GDM1 (cell line): ENCODE data around the gene OR8B3.
A peak's percentile ranks its signal among the peaks of the same experiment; 100 is the strongest.
"Not testable (repeated sequence)": the region's sequence is repeated elsewhere in the genome, so short reads cannot be mapped to it uniquely, and the experiment has no call there.

ENCODE experiments used
- DNase-seq: peaks from one replicate; lab custom pipeline; 2025; lab: John Stamatoyannopoulos, UW

The OR8B3 gene, protein sequence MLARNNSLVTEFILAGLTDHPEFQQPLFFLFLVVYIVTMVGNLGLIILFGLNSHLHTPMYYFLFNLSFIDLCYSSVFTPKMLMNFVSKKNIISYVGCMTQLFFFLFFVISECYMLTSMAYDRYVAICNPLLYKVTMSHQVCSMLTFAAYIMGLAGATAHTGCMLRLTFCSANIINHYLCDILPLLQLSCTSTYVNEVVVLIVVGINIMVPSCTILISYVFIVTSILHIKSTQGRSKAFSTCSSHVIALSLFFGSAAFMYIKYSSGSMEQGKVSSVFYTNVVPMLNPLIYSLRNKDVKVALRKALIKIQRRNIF

DNA sequence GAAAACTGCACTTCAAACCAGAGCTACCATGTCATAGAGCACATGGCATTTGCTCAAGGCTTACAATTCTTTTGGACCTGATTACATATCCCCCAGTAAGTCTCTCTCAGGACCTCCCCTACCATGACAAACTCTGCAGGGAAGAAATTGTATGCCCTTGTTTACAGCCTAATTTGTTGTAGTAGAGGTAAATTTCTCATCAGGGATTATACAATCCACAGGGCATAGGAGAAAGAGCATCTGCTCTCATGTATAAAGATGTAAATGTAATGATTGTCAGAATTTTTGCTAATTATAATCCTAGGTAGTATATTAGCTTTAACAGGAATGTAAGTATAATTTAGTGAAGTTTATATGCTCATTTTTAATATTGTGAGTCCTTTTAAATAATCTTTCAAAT is at the start of gene OR8B3:
Gene OR8B3, minus strand, starts transcription at position 101 of the 400 bp plus-strand sequence. CDS start 1,673 bp downstream, outside the sequence.
- no peak for DNase-seq

DNA sequence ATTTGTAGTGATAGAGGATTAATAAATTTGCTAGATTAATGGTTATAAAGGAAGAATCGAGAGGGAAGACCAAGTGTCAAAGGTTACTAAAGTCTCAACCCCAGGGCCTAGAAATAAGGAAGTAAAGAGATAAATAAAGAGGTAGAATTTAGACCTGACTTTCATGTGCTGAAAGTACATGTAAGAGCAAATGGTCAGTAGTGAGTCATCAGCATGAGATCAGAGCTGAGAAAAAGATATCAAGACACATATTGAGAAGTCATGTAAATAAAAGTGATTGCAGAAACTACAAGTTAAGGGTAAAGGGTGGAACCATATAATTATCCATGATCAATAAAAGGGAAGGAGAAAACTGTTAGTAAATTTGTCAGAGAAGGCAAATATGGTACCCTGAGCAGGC is 48.1 kb upstream of the OR8B3 start:
- no peak for DNase-seq

DNA sequence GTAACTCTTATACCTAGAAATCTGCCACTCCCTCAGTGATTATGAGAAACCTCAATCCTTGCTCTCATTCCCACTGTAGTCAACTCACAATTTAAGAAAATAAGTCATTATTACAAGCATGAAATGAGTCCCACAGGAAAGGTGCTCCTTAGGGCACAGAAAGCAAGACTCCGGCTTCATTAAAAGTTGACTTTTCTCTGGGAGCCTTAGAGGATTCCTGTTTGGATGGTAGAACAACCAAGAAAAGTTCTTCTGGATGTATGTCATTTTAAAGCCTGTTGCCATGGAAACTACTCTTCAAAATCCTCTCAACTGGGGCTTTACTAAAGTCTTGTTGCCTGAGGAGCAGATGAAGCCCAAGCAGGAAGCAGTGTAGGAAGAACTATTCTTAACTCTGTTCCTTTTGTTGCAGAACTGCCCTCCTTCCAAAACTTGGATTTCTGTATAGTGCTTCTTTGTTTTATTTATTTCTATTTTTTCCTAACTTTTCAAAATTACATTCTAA is 46.9 kb upstream of the OR8B3 start, which contains the start of gene OR8B8:
Gene OR8B8, minus strand, starts transcription at position 51 of the 505 bp plus-strand sequence. CDS start 4,611 bp downstream, outside the sequence.
- DNase-seq: no peak

DNA sequence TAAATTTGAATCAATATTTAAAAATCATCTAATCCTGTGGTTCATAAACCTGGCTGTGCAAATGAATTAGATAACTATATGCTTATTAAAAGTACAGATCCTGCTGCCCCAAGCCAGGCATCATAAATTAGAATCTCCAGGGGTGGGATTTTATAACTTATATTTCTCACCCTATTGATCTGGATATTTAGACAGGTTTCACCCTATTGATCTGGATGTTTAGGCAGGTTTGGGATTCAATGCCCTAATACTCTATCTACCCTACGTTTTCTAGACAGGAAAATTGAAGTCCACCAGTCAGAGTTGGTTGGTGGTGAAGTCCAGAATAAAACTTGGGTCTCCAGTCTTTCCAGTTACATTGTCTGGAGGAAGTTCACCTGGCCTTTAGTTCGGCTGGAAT is 44.0 kb upstream of the OR8B3 start:
- DNase-seq: no peak

DNA sequence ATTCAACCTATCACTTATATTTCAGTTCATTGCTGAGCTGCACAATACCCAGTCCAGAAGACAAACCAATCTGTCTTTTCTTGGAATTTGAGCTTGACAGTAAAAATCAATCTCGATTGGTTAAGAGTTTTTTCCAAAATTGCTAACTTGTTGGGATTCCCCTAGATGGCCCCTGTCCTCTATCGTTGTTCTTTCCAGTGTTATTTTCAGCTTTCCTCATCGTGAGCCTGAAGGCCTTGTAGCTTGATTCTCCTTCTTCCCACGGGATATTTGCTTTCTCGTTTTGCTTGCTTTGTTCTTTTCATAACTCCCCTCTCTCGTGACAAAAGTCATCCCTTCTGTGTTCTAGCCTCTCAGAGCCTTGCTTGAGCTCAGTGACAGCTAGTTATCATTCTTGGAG is 43.6 kb upstream of the OR8B3 start:
- DNase-seq: no peak

DNA sequence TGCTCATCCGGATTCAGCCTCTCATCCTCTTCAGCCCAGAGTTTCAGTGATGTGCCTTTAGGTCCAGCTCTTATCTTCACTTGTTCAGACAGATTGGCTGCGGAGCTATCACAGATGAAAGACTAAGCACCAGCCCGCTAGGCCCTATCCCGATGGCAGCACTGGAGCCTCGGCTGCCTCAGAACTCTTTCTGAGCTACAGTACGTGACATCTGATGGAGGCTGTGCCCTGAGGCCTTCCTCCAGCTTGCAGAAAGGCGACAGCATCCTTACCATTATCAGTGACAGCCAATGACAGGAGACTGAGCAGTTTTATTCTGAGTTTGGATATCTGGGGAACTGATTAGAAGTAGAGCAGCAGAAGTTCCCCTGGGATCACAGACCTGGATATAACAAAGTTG is 42.7 kb upstream of the OR8B3 start:
- DNase-seq: no peak

DNA sequence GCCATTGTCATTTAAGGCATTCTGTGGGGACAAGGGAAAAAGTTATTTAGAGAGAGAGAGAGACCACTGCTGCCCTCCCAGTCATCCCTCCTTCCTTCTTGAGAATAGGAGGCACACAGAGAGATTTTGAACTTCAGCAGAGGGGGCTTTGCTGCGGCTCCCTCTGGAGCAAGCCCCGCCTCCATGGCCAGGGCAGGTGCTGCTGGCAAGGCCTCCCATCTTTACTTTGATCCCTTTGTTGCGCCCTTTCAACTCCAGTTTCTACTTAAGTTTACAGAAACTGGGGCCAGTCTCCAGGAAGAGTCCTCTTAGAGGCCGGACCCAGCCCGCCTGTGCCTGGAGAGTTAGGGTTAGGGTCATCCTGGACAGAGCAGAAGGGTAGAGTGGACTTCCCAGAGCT is 42.3 kb upstream of the OR8B3 start:
- no peak for DNase-seq

DNA sequence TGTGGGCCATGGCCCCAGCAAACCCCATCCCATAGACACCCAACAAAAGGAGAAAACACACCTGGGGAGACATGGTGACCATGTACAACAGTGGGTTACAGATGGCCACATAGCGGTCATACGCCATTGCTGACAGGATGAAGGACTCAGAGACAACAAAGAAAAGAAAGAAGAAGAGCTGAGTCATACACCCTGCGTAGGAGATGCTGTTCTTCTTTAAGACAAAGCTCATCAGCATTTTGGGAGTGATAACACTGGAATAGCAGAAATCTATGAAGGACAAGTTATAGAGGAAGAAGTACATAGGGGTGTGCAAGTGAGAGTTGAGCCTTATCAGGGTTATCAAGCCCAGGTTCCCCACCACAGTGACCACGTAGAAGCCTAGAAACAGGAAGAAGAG is 41.8 kb upstream of the OR8B3 start:
- DNase-seq: no peak

DNA sequence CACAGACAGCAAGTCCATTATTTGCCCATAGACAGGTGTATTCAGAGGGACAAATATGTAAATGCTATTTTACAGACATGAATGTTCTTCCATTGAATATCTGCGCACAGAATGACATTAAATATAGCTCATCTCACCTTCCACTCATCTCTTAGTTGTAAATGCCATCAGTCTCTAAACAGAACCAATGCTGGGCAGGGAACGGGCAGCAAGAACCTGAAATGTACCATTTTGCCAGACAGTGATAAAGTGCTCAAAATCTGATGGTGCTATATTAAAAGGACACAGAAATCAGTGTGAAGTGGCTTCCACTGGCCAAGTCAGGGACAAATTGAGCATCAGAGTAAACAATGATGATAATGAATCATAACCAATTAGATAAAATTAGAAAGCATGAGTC is 35.9 kb upstream of the OR8B3 start:
- no peak for DNase-seq

DNA sequence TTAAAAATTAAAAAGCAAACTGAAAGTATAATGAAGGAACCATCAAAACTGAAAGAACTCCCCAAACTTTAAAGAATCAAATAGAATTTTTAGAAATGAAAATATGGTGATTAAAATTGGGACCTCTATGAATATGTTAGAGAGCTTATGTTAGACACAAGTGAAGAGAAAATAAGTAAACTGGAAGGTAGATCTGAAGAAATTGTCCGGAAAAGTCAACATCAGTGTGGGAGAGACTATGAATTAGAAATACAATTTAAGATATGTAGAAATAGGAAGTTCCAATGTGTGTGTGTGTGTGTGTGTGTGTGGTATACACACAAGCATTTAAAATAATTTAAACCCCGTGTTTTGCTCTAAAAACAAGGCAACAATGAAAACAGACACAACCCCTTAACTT is 30.8 kb upstream of the OR8B3 start:
- DNase-seq: no peak

DNA sequence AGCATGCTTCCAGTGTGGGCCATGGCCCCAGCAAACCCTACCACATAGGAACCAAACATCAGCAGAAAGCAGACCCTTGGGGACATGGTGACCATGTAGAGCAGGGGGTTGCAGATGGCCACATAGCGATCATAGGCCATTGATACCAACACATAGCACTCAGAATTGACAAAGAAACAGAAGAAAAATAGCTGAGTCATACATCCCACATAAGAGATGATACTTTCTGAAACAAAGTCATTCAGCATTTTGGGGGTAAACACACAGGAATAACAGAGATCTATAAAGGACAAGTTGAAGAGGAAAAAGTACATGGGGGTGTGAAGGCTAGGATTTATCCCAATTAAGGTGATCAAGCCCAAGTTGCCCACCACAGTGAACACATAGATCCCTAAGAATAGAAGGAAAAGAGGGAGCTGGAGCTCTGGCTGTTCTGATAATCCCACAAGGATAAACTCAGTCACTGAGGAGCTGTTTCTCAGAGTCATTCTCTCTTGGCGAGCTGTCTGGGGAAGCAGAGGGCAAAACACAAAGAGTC is 25.6 kb upstream of the OR8B3 start, which contains the start of gene OR8B4:
Gene OR8B4, minus strand, starts transcription at position 488 of the 538 bp plus-strand sequence. Its CDS starts 0 bp downstream, at position 488.
- no peak for DNase-seq

DNA sequence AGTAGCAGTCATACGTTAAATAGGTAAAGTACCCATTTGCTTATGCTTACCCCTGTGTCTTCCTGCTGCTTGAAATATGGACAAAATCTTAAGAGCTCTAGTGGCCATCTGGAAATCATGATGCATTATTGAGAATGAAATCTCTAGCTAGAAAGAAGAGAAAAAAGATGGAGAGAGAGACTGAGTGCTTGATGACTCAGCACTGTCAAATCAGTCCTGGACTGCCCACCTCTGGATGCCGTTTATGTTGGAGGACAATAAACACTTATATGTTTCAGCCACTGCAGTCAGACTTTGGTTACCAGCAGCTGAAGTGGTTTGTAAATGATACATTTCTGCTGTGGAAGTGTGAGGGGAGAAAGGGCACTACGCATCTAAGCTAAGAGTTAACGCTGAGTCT is 22.2 kb upstream of the OR8B3 start:
- DNase-seq: no peak

DNA sequence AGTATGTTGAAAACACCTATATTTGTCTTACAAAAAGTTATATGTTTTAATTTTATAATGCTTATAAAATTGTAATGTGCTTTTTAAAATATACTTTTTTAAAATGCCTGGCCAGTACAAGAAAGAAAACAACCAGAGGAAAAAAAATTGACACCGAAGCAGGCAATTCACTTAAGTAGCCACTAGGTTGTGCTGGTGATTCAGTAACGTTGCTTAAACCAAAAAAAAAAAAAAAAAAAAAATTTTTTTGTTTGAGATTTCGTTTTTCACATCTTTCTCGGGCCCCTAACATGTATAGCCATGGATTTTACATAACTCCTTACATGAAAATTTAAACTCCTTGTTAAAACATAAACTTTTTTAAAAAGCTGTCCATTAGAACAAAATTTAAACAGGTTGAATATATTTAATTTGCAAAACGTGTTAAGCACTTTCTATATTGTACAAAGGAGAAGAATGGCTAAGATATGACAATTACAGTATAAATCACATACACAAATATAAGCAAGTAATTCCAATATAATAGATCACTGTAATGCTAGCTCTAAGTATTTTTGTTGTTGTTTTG is 16.6 kb upstream of the OR8B3 start:
- DNase-seq: no peak

DNA sequence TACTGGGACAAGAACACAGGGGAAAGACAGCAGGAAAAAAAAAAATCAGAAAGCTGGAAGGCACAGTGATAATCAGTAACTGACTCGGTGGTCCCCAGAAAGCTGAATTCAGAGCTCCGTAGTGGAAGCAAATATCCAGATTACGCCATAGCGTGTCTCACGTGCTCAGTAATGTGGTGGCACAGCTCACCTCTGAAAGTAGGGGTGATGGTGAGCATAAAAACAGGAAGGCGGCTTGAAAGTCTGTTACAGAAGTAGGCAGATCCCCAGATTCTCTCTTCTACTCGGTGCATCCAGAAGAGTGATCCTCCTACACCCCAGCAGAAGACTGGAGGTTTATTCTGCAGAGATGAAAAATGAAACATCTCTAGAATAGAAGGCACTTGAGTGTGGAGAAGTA is 11.1 kb upstream of the OR8B3 start:
- DNase-seq: no peak

DNA sequence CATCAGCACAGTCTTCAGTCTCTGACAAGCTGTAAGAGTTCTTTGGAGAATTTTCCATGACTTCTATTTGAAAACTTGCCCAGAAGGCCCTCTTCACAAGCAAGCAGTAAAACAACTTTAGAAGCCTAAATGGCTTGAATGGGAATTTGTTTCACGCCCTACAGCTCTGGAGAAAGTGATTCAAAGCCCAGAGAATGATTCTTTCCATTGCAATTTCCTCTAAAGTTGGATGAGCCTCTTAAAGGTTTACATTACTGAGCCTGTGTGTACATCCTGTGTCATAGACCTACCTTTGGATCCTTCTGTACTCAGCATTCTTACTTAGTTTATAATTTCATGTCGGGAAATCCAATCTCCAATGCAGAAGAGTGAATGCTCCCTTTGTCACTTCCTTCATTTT is 6.8 kb upstream of the OR8B3 start:
- DNase-seq: no peak

DNA sequence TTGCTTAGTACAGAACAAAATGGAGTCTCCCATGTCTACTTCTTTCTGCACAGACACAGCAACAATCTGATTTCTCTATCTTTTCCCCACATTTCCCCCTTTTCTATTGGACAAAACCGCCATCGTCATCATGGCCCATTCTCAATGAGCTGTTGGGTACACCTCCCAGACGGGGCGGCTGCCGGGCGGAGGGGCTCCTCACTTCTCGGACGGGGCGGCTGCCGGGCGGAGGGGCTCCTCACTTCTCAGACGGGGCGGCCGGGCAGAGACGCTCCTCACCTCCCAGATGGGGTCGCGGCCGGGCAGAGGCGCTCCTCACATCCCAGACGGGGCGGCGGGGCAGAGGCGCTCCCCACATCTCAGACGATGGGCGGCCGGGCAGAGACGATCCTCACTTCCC is 4.4 kb upstream of the OR8B3 start:
- not testable (repeated sequence) for DNase-seq

DNA sequence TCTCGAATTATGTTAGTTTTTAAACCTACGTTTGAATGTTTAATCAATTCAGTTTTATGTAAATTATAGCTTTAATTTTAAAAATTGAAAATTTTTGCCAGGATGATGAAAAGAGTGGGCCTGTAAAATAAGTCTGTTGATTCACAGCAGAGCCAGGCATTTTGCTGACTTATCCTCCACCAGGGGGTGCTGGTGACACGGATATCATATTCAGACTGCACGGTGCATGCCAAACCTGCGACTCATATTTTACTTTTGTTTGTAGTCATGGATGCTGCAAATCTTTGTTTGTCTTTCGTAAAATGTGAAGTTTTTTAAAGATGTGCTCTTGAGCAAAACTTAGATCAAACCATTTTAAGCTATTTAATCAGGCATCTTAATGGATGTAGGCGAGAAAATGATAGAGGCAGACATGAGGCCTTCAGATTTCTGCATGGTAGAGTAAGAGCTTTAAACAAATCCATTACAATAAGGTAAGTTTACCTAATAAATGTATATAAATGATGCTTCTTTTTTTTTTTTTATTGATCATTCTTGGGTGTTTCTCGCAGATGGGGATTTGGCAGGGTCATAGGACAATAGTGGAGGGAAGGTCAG is 3.6 kb upstream of the OR8B3 start:
- DNase-seq: peak; percentile 6

DNA sequence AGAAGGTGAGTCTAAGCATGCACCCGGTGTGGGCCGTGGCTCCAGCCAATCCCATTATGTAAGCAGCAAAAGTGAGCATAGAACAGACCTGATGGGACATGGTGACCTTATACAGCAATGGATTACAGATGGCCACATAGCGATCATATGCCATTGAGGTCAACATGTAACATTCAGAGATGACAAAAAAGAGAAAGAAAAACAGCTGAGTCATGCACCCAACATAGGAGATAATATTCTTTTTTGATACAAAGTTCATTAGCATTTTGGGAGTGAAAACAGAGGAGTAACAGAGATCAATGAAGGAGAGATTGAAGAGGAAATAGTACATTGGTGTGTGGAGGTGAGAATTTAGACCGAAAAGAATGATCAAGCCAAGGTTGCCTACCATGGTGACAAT is 2.0 kb downstream of the OR8B3 start:
- not testable (repeated sequence) for DNase-seq

DNA sequence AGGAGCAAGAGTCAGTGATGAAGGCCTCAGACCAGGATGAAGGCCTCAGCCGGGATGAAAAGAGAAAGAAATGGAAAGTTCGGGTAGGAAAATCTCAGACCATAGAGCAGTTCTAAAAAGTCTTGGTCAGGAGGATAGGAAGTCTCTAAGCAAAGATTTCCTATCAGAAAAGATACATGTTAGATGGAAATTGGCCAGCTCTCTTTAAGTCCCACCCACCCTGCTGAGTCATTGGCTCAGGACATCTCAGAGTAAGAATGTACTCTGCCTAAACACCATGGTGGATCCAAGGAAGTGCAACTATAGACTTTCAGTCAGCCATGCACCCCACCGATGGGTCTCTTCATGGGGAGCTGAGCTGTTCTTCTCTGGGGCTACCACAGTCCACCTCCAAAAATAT is 4.4 kb downstream of the OR8B3 start:
- no peak for DNase-seq

DNA sequence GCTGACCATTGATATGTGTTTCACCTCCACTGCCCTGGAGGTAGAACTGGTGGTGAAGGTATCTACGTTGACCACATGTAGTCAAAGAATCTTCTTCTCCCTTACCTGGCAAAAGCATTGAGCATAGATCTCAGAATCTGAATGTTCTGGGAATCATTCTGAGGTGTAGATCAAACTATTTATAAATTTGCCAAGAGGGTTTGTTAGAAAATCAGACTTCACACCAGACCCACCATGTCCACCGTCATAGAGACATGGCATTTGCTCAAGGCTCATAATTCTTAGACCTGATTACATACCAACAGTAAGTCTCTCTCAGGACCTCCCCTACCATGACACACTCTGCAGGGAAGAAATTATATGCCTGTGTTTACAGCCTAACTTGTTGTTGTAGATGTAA is 14.4 kb downstream of the OR8B3 start, which contains the start of gene OR8B2:
Gene OR8B2, minus strand, starts transcription at position 101 of the 400 bp plus-strand sequence. CDS start 1,156 bp downstream, outside the sequence.
- no peak for DNase-seq

DNA sequence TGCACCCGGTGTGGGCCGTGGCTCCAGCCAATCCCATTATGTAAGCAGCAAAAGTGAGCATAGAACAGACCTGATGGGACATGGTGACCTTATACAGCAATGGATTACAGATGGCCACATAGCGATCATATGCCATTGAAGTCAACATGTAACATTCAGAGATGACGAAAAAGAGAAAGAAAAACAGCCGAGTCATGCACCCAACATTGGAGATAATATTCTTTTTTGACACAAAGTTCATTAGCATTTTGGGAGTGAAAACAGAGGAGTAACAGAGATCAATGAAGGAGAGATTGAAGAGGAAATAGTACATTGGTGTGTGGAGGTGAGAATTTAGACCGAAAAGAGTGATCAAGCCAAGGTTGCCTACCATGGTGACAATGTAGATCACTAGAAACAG is 16.0 kb downstream of the OR8B3 start:
- not testable (repeated sequence) for DNase-seq

DNA sequence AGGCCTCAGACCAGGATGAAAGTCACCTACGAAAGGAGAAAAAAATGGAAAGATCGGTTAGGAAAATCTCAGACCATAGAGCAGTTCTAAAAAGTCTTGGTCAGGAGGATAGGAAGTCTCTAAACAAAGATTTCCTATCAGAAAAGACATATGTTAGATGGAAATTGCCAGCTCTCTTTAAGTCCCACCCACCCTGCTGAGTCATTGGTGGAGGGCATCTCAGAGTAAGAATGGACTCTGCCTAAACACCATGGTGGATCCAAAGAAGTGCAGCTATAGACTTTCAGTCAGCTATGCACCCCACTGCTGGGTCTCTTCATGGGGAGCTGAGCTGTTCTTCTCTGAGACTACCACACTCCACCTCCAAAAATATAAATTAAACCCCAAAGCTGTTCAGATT is 18.2 kb downstream of the OR8B3 start:
- DNase-seq: no peak

DNA sequence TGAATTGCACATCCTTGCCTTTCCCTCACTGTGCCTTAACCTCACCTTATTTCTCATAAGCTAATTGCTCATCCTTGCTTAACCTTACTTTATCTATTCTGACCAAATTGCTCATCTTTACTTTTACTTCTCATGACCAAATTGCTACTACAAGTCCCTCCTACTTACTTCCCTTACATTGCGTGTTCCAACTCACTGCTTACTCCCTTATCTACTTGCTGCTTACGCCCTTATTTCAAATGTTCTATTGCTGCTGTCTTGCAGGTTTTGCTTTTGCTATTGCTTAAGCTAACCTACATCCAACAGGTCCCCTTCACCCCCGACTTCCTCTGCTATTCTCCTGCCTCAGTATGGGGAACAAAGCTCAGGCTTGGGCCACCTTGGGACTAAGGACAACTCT is 22.5 kb downstream of the OR8B3 start:
- DNase-seq: no peak
